ENCODE data around the gene ZNF423.

Gene ZNF423

GRCh38 chr16:49547448-49547847 lies 308.5 kb downstream of the ZNF423 start:
- H3K27me3 ChIP-seq (ENCODE audit: control insufficient read depth, insufficient read depth, low read length): no peaks in the 10 kb centered on the region
- peaks cover 15% of the 10 kb centered on the region for H3K4me1 ChIP-seq (ENCODE audit: control insufficient read depth, insufficient read depth, low read length)
- no peak overlapping the region for H3K9ac ChIP-seq (ENCODE audit: low read depth, low read length)
- no peak overlapping the region for H3K27ac ChIP-seq (ENCODE audit: low read depth, low read length)
- H3K36me3 ChIP-seq (ENCODE audit: control insufficient read depth, insufficient read depth, low read length): no peaks in the 10 kb centered on the region
- no peaks in the 10 kb centered on the region for H3K9me3 ChIP-seq (ENCODE audit: control insufficient read depth, insufficient read depth, low read length)
- H3K4me3 ChIP-seq (ENCODE audit: low read depth, low read length): no peak overlapping the region

GRCh38 chr16:49546735-49547134 lies 309.2 kb downstream of the ZNF423 start:
- Histone ChIP-seq H3K27ac (ENCODE audit: low read depth, low read length) (no peak overlapping the region), H3K4me3 (ENCODE audit: low read depth, low read length) (no peak overlapping the region), H3K27me3 (ENCODE audit: control insufficient read depth, insufficient read depth, low read length) (no peaks in the 10 kb centered on the region), H3K4me1 (ENCODE audit: control insufficient read depth, insufficient read depth, low read length) (peaks cover 15% of the 10 kb centered on the region), H3K9ac (ENCODE audit: low read depth, low read length) (no peak overlapping the region), H3K9me3 (ENCODE audit: control insufficient read depth, insufficient read depth, low read length) (no peaks in the 10 kb centered on the region), H3K36me3 (ENCODE audit: control insufficient read depth, insufficient read depth, low read length) (no peaks in the 10 kb centered on the region)

- H3K36me3 ChIP-seq (ENCODE audit: control insufficient read depth, insufficient read depth, low read length): no peaks in the 10 kb centered on the region
- no peak overlapping the region for H3K9ac ChIP-seq (ENCODE audit: low read depth, low read length)
- peak overlapping the region; percentile 7 for H3K27ac ChIP-seq (ENCODE audit: low read depth, low read length)
- peaks cover 15% of the 10 kb centered on the region for H3K4me1 ChIP-seq (ENCODE audit: control insufficient read depth, insufficient read depth, low read length)
- no peaks in the 10 kb centered on the region for H3K27me3 ChIP-seq (ENCODE audit: control insufficient read depth, insufficient read depth, low read length)
- no peak overlapping the region for H3K4me3 ChIP-seq (ENCODE audit: low read depth, low read length)
- no peaks in the 10 kb centered on the region for H3K9me3 ChIP-seq (ENCODE audit: control insufficient read depth, insufficient read depth, low read length)
These were observed 310.0 kb downstream of the ZNF423 start for GRCh38 chr16:49545741-49546448.

GRCh38 chr16:49545243-49545642 lies 310.7 kb downstream of the ZNF423 start:
- no peaks in the 10 kb centered on the region for H3K27me3 ChIP-seq (ENCODE audit: control insufficient read depth, insufficient read depth, low read length)
- H3K4me3 ChIP-seq (ENCODE audit: low read depth, low read length): no peak overlapping the region
- H3K9ac ChIP-seq (ENCODE audit: low read depth, low read length): no peak overlapping the region
- no peaks in the 10 kb centered on the region for H3K9me3 ChIP-seq (ENCODE audit: control insufficient read depth, insufficient read depth, low read length)
- peaks cover 15% of the 10 kb centered on the region for H3K4me1 ChIP-seq (ENCODE audit: control insufficient read depth, insufficient read depth, low read length)
- no peaks in the 10 kb centered on the region for H3K36me3 ChIP-seq (ENCODE audit: control insufficient read depth, insufficient read depth, low read length)
- H3K27ac ChIP-seq (ENCODE audit: low read depth, low read length): no peak overlapping the region

GRCh38 chr16:49544828-49545227 lies 311.1 kb downstream of the ZNF423 start:
- Histone ChIP-seq H3K4me1 (ENCODE audit: control insufficient read depth, insufficient read depth, low read length) (peaks cover 15% of the 10 kb centered on the region), H3K9ac (ENCODE audit: low read depth, low read length) (no peak overlapping the region), H3K36me3 (ENCODE audit: control insufficient read depth, insufficient read depth, low read length) (no peaks in the 10 kb centered on the region), H3K27ac (ENCODE audit: low read depth, low read length) (no peak overlapping the region), H3K9me3 (ENCODE audit: control insufficient read depth, insufficient read depth, low read length) (no peaks in the 10 kb centered on the region), H3K27me3 (ENCODE audit: control insufficient read depth, insufficient read depth, low read length) (no peaks in the 10 kb centered on the region), H3K4me3 (ENCODE audit: low read depth, low read length) (no peak overlapping the region)

GRCh38 chr16:49543631-49543946 lies 312.3 kb downstream of the ZNF423 start:
- H3K36me3 ChIP-seq (ENCODE audit: control insufficient read depth, insufficient read depth, low read length): no peaks in the 10 kb centered on the region
- H3K27me3 ChIP-seq (ENCODE audit: control insufficient read depth, insufficient read depth, low read length): no peaks in the 10 kb centered on the region
- H3K9ac ChIP-seq (ENCODE audit: low read depth, low read length): no peak overlapping the region
- H3K4me3 ChIP-seq (ENCODE audit: low read depth, low read length): no peak overlapping the region
- no peak overlapping the region for H3K27ac ChIP-seq (ENCODE audit: low read depth, low read length)
- H3K4me1 ChIP-seq (ENCODE audit: control insufficient read depth, insufficient read depth, low read length): peaks cover 15% of the 10 kb centered on the region
- no peaks in the 10 kb centered on the region for H3K9me3 ChIP-seq (ENCODE audit: control insufficient read depth, insufficient read depth, low read length)

- Histone ChIP-seq H3K4me3 (ENCODE audit: low read depth, low read length) (no peak overlapping the region), H3K27me3 (ENCODE audit: control insufficient read depth, insufficient read depth, low read length) (no peaks in the 10 kb centered on the region), H3K4me1 (ENCODE audit: control insufficient read depth, insufficient read depth, low read length) (peaks cover 15% of the 10 kb centered on the region), H3K36me3 (ENCODE audit: control insufficient read depth, insufficient read depth, low read length) (no peaks in the 10 kb centered on the region), H3K9me3 (ENCODE audit: control insufficient read depth, insufficient read depth, low read length) (no peaks in the 10 kb centered on the region), H3K9ac (ENCODE audit: low read depth, low read length) (no peak overlapping the region), H3K27ac (ENCODE audit: low read depth, low read length) (no peak overlapping the region)
These were observed 312.8 kb downstream of the ZNF423 start for GRCh38 chr16:49542946-49543630.

- no peak overlapping the region for H3K27ac ChIP-seq (ENCODE audit: low read depth, low read length)
- no peaks in the 10 kb centered on the region for H3K36me3 ChIP-seq (ENCODE audit: control insufficient read depth, insufficient read depth, low read length)
- H3K27me3 ChIP-seq (ENCODE audit: control insufficient read depth, insufficient read depth, low read length): no peaks in the 10 kb centered on the region
- peaks cover 15% of the 10 kb centered on the region for H3K4me1 ChIP-seq (ENCODE audit: control insufficient read depth, insufficient read depth, low read length)
- no peak overlapping the region for H3K4me3 ChIP-seq (ENCODE audit: low read depth, low read length)
- H3K9me3 ChIP-seq (ENCODE audit: control insufficient read depth, insufficient read depth, low read length): no peaks in the 10 kb centered on the region
- no peak overlapping the region for H3K9ac ChIP-seq (ENCODE audit: low read depth, low read length)
These were observed 313.5 kb downstream of the ZNF423 start for GRCh38 chr16:49542391-49542891.

GRCh38 chr16:49540836-49541235 lies 315.1 kb downstream of the ZNF423 start:
- Histone ChIP-seq H3K9ac (ENCODE audit: low read depth, low read length) (no peak overlapping the region), H3K27ac (ENCODE audit: low read depth, low read length) (no peak overlapping the region), H3K27me3 (ENCODE audit: control insufficient read depth, insufficient read depth, low read length) (no peaks in the 10 kb centered on the region), H3K36me3 (ENCODE audit: control insufficient read depth, insufficient read depth, low read length) (no peaks in the 10 kb centered on the region), H3K4me3 (ENCODE audit: low read depth, low read length) (no peak overlapping the region), H3K9me3 (ENCODE audit: control insufficient read depth, insufficient read depth, low read length) (no peaks in the 10 kb centered on the region), H3K4me1 (ENCODE audit: control insufficient read depth, insufficient read depth, low read length) (peaks cover 5% of the 10 kb centered on the region)

GRCh38 chr16:49539758-49540157 lies 316.2 kb downstream of the ZNF423 start:
- Histone ChIP-seq H3K27me3 (ENCODE audit: control insufficient read depth, insufficient read depth, low read length) (no peaks in the 10 kb centered on the region), H3K27ac (ENCODE audit: low read depth, low read length) (no peak overlapping the region), H3K4me1 (ENCODE audit: control insufficient read depth, insufficient read depth, low read length) (no peaks in the 10 kb centered on the region; the same call in 1 of the 2 replicates), H3K4me3 (ENCODE audit: low read depth, low read length) (no peak overlapping the region), H3K36me3 (ENCODE audit: control insufficient read depth, insufficient read depth, low read length) (no peaks in the 10 kb centered on the region), H3K9ac (ENCODE audit: low read depth, low read length) (no peak overlapping the region), H3K9me3 (ENCODE audit: control insufficient read depth, insufficient read depth, low read length) (no peaks in the 10 kb centered on the region)

GRCh38 chr16:49537924-49538459 lies 317.9 kb downstream of the ZNF423 start:
- no peaks in the 10 kb centered on the region for H3K27me3 ChIP-seq (ENCODE audit: control insufficient read depth, insufficient read depth, low read length)
- H3K9me3 ChIP-seq (ENCODE audit: control insufficient read depth, insufficient read depth, low read length): no peaks in the 10 kb centered on the region
- H3K36me3 ChIP-seq (ENCODE audit: control insufficient read depth, insufficient read depth, low read length): no peaks in the 10 kb centered on the region
- no peaks in the 10 kb centered on the region; the same call in 1 of the 2 replicates for H3K4me1 ChIP-seq (ENCODE audit: control insufficient read depth, insufficient read depth, low read length)
- H3K9ac ChIP-seq (ENCODE audit: low read depth, low read length): no peak overlapping the region
- H3K27ac ChIP-seq (ENCODE audit: low read depth, low read length): no peak overlapping the region
- no peak overlapping the region for H3K4me3 ChIP-seq (ENCODE audit: low read depth, low read length)

All from HUES48 (cell line).